Rectal smooth muscle tissue (tissue), 1 donor: ENCODE data around the gene C2orf42.
"Not testable (repeated sequence)": the region's sequence is repeated elsewhere in the genome, so short reads cannot be mapped to it uniquely, and the experiment has no call there.

Experiments
- H3K27ac ChIP-seq: one replicate; pipeline ENCODE4 v1.7.0; 2013; ENCODE audit warnings: low read depth, low read length, inconsistent platforms
- H3K27me3 ChIP-seq: one replicate; pipeline ENCODE4 v1.7.0; 2013; ENCODE audit warnings: low read length; ENCODE audit not compliant: control insufficient read depth, insufficient read depth
- H3K36me3 ChIP-seq: one replicate; pipeline ENCODE4 v1.7.0; 2013; ENCODE audit warnings: low read length; ENCODE audit not compliant: control insufficient read depth, insufficient read depth
- H3K4me1 ChIP-seq: one replicate; pipeline ENCODE4 v1.7.0; 2013; ENCODE audit warnings: low read length; ENCODE audit not compliant: control insufficient read depth, insufficient read depth
- H3K4me3 ChIP-seq: one replicate; pipeline ENCODE4 v1.7.0; 2013; ENCODE audit warnings: low read length
- H3K9ac ChIP-seq: one replicate; pipeline ENCODE4 v1.7.0; 2013; ENCODE audit warnings: low read length

C2orf42 gene

DNA sequence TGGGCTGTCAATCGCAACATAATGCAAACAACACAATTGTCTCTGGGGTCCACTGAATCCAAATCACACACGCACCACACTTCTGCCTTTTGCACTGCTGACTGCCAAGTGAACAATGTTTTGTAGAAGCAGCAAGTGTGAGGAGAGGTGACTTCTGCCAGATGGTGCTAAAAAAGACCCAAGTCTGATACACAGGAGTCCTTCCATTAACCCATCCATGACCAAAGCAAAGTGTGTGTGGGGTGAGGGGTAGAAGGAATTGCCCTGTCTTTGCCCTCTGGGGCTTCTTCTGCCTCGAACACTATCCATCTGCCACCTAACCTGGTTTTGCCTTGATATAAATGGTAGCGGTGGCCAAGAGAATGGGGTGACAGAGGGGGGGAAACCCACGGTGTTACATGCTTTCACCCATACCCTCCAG lies 50.0 kb downstream of the C2orf42 start:
- peaks cover 12% of the 10 kb centered on the region for H3K4me1 ChIP-seq
- H3K36me3 ChIP-seq: no peaks in the 10 kb centered on the region
- peak overlapping the region; percentile 97 for H3K27ac ChIP-seq
- peak overlapping the region; percentile 76 for H3K4me3 ChIP-seq
- H3K9ac ChIP-seq: no peak overlapping the region
- H3K27me3 ChIP-seq: no peaks in the 10 kb centered on the region

DNA sequence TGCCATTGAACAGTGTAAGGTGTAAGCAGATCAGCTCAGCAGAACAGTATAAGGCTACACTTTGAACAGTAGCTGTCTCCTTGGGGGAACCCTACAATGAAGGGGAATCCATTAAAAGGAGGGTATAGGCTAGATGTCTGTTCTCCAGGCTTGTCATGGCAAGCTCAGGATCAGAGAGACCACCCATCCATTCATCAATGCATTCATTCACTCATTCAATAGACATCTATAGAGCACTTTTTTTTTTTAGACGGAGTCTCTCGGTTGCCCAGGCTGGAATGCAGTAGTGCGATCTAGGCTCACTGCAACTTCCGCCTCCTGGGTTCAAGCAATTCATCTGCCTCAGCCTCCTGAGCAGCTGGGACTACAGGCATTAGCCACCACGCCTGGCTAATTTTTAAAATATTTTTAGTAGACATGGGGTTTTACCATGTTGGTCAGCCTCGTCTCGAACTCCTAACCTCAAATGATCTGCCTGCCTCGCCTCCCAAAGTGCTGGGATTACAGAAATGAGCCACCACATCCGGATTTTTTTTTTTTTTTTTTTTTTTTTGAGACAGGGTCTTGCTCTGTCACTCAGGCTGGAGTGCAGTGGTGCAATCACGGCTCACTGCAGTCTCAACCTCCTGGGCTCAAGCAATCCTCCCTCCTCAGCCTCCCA lies 56.4 kb downstream of the C2orf42 start:
- H3K9ac ChIP-seq, H3K27me3 ChIP-seq, H3K36me3 ChIP-seq, H3K4me3 ChIP-seq: not testable (repeated sequence)
- peak overlapping the region; percentile 97 for H3K27ac ChIP-seq
- peaks cover 23% of the 10 kb centered on the region for H3K4me1 ChIP-seq

DNA sequence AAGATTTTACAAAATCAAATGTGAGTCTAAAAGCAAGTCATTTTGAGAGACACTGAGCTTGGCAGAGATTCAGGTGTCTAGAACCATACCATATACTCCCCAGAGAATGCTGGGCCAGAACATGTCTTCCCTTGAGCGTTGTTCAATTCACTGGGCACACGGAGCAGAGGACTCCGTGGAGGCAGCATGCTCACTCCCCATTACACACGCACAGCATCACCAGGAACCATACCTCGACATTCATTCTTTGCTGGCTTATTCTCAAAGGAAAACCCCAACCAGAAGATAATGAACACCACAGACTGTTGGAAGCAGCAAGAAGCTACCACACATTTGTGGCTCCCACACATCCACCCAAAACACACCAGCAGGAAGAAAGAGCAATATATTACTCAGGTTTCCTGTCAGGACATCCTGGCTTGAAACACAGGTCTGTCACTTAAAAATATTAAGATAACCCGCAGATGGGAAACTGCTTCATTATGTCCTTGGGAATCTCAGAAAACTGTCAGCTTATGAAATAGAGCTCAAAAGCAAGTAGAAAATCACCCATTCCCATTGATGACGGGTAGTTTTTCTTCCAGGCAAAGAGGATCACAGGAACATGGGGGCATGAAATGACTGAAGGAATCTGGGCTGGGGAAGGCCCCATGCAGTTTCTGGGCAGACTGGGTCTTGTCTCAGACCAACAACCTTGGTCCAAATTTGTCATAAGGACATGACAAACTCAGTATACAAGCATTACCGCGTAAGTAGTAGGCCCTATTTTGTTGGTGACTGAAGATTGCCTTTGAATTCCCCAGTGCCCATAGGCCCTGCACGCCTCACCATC lies 57.1 kb downstream of the C2orf42 start:
- Histone ChIP-seq H3K4me3 (no peak overlapping the region), H3K36me3 (no peaks in the 10 kb centered on the region), H3K27ac (peak overlapping the region; percentile 97), H3K9ac (no peak overlapping the region), H3K27me3 (no peaks in the 10 kb centered on the region), H3K4me1 (peaks cover 23% of the 10 kb centered on the region)

DNA sequence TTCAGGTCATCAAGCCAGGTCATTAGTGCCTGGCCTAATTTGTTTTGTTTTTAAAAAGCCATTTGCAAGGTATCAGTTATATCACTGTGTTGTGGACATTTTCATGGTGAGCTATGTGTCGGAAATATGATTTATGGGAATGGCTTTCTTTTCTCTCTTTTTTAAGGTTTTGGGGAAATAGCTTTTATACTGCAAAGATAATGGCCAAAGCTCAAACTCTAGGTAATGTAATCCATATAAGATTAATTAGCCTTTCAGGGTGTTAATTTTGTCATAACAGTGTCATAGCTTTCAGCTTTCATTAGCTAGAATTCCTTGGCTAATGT lies 57.7 kb downstream of the C2orf42 start:
- H3K27me3 ChIP-seq: no peaks in the 10 kb centered on the region
- peak overlapping the region; percentile 97 for H3K27ac ChIP-seq
- peaks cover 23% of the 10 kb centered on the region for H3K4me1 ChIP-seq
- peak overlapping the region; percentile 67 for H3K4me3 ChIP-seq
- no peaks in the 10 kb centered on the region for H3K36me3 ChIP-seq
- H3K9ac ChIP-seq: no peak overlapping the region

DNA sequence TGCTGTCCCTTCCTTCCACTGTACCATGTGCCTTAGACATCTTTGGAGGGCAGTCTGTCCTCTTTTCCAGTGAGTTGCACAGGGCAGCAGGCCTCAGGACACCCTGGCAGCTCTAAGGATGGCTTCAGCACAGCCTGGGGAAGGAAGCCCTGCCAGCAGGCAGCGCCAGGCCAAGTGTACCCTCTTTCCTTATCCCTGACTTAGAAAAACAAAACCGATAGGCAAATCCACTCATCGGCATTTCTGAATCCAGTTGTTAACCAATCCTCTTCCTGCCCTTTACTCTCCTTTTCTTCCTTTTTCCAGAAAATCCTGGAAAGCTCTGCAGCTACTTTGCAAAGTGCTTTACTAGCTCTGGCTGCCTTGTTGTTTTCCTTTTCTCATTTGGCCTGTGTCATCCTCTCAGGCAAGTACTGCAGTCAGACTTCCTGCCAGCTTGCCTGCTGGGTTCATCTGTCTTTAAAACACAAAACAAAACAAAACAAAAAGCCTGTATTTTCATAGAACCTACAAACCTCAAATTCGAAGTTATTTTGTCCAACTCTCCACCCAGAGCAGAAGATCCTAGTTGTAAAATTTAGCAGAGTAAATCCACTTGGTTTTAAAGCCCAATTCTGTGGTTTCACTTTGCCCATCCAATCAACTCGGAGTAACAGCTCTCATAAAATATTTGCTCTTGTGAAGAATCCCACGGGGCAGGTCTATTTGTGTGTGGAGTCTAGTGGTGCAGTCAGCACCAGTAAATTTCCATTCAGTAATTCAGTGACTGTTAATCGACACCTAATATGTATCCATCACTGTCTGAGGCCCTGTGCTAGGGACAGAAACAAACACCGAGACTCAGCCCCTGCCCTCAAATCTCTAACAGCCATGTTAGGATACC lies 58.3 kb downstream of the C2orf42 start:
- Histone ChIP-seq H3K4me1 (peaks cover 23% of the 10 kb centered on the region), H3K36me3 (no peaks in the 10 kb centered on the region), H3K9ac (peak overlapping the region; percentile 49), H3K27ac (peak overlapping the region; percentile 97), H3K4me3 (peak overlapping the region; percentile 67), H3K27me3 (no peaks in the 10 kb centered on the region)

DNA sequence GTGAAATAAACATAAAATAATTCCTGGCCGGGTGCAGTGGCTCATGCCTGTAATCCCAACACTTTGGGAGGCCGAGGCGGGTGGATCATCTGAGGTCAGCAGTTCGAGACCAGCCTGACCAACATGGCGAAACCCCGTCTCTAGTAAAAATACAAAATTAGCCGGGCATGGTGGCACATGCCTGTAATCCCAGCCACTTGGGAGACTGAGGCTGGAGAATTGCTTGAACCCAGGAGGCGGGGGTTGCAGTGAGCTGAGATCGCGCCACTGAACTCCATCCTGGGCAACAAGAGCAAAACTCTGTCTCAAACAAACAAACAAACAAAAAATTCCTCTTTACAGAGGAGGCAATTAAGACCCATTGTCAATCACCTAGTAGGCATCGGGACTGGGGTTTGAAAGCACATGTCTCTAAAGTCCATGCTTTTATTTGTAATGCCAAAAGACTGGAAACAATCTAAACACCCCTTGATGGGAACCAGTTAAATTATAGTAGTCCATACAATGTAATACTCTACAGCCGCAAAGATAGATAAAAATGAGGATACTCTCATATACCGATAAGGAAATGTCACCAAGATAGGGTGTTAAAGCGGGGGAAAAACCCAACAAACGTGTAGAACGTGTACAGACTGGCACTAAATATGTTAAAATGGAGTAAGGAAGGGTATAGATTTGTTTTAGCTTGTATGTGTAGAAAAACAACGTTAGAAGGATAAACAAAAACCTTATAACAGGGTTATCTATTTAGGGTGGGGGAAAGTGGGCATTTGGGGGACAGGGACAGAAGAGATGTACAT lies 59.3 kb downstream of the C2orf42 start:
- H3K27ac ChIP-seq: peak overlapping the region; percentile 97
- H3K27me3 ChIP-seq, H3K36me3 ChIP-seq, H3K4me3 ChIP-seq, H3K9ac ChIP-seq: not testable (repeated sequence)
- peaks cover 23% of the 10 kb centered on the region for H3K4me1 ChIP-seq

DNA sequence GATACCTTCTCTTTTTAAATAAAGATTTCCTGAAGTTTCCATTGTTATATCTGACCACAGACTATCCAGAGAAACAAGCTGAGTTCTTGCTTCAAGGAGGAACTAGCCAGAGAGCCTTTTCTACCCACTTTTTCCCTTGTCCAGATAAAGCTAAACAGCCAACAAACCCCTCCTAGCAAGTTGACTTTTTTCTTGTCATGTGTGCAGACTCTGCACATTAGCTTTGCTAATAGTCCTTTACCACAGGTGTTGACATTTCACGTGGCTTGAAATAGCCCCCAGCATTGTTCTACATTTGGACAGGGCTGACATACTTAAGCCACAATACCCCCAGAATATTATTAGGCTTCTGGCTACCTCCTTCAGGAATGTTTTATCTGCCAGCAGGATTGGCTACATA lies 62.8 kb downstream of the C2orf42 start:
- no peak overlapping the region for H3K27ac ChIP-seq
- peaks cover 18% of the 10 kb centered on the region for H3K4me1 ChIP-seq
- no peak overlapping the region for H3K4me3 ChIP-seq
- no peaks in the 10 kb centered on the region for H3K36me3 ChIP-seq
- H3K9ac ChIP-seq: no peak overlapping the region
- H3K27me3 ChIP-seq: no peaks in the 10 kb centered on the region

DNA sequence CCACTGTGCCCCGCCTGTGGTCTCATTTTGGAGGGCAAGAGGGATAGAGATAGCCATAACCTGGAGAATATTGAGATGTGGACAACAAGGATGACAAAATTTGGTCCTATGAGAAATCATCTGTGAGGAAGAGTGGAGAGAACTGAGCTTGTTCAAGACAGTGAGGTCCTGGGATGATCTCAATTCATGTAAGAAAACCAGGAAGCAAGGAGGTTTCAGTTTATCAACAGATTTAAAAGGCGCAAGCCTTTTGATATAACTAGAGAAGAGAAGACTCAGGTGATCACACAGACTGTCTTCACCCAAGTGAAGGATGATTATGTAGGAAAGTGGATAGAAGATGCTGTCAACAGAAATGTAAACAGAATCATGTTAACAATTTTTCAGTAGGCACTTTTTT lies 64.4 kb downstream of the C2orf42 start:
- H3K9ac ChIP-seq: no peak overlapping the region
- no peak overlapping the region for H3K27ac ChIP-seq
- no peaks in the 10 kb centered on the region for H3K27me3 ChIP-seq
- H3K4me1 ChIP-seq: peaks cover 4% of the 10 kb centered on the region
- H3K36me3 ChIP-seq: no peaks in the 10 kb centered on the region
- H3K4me3 ChIP-seq: no peak overlapping the region

DNA sequence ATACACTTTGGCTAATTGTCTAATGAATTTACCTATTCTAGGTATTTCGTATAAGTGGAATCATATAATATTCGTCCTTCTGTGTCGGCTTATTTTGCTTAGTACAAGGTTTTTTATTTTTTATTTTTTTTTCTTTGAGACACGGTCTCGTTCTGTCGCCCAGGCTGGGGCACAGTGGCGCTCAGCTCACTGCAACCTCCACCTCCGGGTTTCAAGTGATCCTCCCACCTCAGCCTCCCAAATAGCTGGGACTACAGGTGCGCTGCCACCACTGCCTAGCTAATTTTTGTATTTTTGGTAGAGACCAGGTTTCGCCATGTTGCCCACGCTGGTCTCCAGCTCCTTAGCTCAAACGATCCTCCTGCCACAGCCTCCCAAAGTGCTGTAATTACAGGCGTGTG lies 65.3 kb downstream of the C2orf42 start:
- H3K4me1 ChIP-seq: peaks cover 4% of the 10 kb centered on the region
- H3K9ac ChIP-seq: peak overlapping the region; percentile 14
- no peaks in the 10 kb centered on the region for H3K36me3 ChIP-seq
- peak overlapping the region; percentile 99 for H3K27ac ChIP-seq
- peak overlapping the region; percentile 90 for H3K4me3 ChIP-seq
- no peaks in the 10 kb centered on the region for H3K27me3 ChIP-seq

DNA sequence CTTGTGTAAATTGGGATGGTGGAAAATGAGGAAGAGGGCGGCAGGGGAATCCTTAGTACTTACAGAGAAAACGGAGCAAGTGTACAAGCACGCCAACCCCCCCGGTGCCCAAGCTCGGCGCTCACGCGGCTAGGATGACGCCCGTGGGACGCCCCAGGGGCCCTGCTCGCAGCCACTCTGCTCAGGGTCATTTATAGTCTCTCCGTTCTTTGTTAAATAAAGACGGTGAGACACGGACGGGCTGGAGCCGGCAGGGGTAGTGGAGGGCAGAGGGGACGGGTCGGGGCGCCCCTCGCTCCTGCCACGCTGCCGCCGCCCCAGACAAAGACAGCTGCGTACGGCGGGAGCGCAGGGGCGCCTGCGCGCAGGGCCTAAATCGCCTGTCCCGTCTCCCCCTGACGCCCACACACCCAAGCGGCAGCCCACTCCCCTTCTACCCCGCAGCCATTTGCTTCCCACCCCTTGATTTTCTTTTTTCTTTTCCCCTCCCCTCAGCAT lies 65.8 kb downstream of the C2orf42 start:
- H3K27ac ChIP-seq: peak overlapping the region; percentile 99
- H3K36me3 ChIP-seq: no peaks in the 10 kb centered on the region
- no peaks in the 10 kb centered on the region for H3K27me3 ChIP-seq
- H3K4me3 ChIP-seq: peak overlapping the region; percentile 90
- H3K4me1 ChIP-seq: peaks cover 4% of the 10 kb centered on the region
- H3K9ac ChIP-seq: peak overlapping the region; percentile 14

DNA sequence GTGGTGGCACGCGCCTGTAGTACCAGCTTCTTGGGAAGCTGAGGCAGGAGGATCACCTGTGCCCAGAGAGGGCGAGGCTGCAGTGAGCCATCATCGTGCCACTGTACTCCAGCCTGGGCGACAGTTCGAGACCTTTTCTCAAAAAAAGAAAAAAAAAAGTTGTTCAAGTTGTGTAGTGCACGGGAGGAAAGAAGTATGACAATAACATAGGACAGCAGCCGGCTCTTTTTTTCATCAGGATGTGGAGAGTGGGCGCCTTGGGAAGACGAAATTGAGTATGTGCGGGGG lies 67.0 kb downstream of the C2orf42 start:
- H3K9ac ChIP-seq: no peak overlapping the region
- no peaks in the 10 kb centered on the region for H3K36me3 ChIP-seq
- H3K4me1 ChIP-seq: peaks cover 4% of the 10 kb centered on the region
- peak overlapping the region; percentile 90 for H3K4me3 ChIP-seq
- peak overlapping the region; percentile 99 for H3K27ac ChIP-seq
- no peaks in the 10 kb centered on the region for H3K27me3 ChIP-seq
